HG02588 (cell line): ENCODE data around the gene ALPI.

Experiments used
- ATAC-seq: cut with Tn5 transposase; IDR thresholded peaks from one replicate; pipeline ENCODE4 v1.9.1; 2021; ENCODE audit warnings: mild to moderate bottlenecking, moderate library complexity; ENCODE audit not compliant: unreplicated experiment

ALPI gene

GRCh38 chr2:232494542-232494941, 38.6 kb downstream of the ALPI start:
- ATAC-seq: no peak

GRCh38 chr2:232495292-232495691, 39.3 kb downstream of the ALPI start:
- no peak for ATAC-seq

DNA sequence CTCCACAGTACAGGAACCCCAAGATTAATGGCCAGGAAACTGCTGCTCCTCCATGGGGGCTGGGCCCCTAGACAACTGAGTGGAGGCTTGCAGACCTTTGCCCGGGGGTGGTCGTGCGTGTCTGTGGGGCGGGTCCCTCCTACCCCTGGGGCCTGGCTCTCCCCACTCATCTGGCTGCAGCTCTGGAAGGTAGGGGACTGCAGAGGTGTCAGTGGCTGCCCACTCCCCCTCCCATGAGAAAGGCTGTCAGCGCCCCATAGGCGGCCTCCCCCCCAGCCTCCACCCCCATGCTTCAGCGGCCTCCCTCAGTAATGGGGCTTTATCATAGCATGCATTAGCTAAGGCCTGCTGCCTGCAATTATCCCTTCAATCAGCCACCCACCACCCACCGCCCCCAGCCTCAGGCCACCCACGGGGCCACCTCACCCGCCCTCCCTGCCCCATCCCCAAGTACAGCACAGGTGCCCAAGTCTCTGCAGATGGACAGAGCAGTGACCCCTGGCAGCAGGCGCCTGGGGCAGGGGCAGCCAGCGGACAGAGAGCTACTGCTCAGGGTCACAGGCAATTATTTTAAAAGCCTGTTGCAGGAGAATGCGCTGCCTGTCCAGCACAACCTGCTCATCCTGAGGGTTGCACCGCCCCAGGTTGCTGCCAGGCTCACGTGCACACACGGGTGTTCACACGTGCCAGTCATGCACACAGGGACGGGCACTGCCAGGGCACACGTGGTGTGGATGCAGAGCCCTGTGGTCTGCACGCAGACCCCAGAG, 40.7 kb downstream of the ALPI start:
- no peak for ATAC-seq

DNA sequence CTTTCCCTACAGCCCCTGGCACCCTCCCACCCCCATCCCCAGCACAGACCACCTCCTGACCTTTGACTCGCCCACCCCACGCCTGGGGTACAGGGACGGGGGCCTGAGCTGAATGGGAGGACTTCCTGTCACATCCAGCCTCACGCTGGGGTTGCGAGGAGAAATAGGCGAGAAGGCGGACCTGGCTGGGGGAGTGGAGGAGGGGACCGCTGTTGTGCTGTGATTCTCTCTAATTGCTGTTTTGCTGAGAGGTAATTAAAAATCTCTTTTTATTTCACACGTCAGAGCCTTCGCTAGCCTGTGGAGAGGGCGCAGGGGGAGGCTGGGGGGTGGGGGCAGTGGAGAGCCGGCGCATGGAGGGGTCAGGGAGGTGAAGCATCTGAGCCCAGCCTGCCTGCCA, 41.4 kb downstream of the ALPI start:
- no peak for ATAC-seq

DNA sequence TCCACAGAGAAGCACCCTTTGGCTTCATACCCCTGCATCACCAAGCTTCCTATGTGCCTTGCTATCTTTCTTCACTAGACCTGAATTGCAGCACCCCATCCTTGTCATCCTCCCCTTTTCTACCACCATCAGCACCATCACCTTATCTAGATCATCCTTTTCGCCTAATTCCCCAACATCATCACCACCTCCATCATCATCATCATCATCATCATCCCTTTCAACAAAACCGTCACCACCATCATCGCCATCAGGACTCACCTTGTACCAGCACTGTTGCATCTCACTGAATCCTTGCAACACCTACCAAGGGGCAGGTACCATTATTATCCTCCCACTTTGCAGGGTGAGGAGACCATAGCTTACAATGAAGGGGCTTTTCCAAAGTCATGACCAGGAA, 42.5 kb downstream of the ALPI start:
- no peak for ATAC-seq

DNA sequence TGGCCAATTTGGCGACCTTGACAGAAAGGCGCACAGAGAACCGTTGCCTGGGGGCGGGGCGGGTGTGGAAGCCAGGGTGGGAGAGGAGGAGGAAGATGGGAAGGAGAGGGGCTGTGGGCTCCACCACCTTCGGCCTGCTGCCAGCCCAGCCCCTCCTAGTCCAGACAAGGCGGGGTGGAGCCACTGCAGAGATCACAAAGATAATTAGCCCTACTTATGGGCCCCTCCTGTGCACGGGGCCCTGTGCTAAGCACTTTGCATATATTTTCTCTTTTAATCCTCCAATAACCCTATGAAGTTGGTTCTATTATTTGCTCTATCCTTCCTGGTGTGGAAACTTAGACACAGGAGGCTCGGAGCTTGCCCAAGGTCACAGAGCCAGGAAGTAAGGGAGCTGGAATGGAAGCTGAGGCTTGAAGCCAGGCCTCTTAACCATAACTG, 45.4 kb downstream of the ALPI start:
- no peak for ATAC-seq

DNA sequence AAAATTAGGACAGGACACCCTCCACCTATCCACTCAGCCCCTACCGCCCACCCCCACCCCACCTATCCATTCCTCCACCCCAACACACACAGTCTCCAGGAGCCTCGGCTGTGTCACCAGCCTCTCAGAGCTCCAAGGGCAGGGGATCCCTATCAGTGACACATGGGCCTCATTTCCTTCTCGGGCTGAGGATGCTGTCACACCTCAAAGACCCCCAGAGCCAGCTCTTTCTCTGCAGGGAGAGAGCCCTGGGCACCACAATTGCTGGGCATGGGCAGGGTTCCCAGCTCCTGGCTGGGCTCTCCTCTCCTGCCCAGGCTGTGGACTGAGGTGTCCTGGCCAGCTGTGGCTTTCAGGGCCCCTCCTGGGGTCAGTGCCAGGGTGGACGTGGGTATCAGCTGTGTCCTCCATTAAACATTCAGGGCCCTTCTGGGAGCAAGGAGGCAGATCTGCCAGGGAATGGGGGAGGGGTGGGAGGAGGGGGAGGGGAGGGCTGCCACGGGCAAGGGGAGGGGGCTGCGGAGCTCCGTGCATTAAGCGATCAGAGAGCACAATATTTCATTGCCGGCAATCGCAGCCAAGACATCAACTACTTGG, 45.9 kb downstream of the ALPI start:
- ATAC-seq: no peak

- ATAC-seq: no peak
These were observed 46.6 kb downstream of the ALPI start for GRCh38 chr2:232502511-232502910.

GRCh38 chr2:232502911-232503808, 47.2 kb downstream of the ALPI start:
- no peak for ATAC-seq

DNA sequence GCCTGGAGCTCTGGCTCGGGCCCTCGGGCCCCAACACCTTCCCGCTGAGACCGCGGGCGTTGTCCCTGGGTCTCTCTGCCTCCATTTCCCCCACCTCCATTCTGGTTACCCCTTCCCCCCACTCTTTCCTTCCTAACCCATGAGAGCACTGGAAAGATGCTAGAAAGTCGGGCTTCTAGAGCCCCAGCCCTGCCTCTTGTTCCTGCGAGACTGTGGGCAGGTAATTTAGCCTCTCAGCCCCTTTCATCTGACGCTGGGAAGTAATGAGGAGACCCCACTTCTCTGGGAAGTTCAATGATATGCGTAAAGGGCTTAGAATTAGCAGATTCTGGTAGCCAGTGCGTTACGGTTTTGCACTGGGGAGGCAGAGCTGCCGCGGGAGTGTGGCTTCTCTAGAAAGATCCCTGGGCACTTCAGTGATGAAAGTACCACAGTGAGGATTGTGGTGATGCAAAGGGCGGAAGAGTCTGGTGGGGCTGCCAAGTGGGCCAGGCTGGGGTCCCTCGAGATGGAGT, 47.9 kb downstream of the ALPI start:
- ATAC-seq: no peak

- ATAC-seq: no peak
These were observed 48.5 kb downstream of the ALPI start for GRCh38 chr2:232504438-232504837.

DNA sequence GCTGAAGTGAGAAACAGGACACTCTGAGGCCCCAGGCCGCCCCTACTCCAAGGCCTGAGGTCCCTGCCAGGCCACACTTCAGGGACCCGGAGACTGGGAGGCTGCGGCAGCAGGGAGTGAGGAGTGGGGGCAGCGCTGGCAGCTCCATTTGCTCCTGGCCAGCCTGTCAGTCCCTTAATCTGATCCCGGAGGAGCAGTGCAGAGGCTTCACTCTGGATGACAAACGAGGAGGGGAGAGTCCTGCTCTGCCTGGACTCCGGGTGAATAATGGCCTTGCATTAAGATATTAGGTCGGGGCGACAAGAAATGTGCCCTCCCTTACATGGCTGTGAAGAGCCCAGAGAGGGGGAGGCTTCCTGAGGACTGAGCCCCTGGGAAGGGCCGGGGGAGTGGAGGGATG, 49.9 kb downstream of the ALPI start:
- ATAC-seq: no peak

GRCh38 chr2:232506709-232507108, 50.8 kb downstream of the ALPI start:
- ATAC-seq: no peak

DNA sequence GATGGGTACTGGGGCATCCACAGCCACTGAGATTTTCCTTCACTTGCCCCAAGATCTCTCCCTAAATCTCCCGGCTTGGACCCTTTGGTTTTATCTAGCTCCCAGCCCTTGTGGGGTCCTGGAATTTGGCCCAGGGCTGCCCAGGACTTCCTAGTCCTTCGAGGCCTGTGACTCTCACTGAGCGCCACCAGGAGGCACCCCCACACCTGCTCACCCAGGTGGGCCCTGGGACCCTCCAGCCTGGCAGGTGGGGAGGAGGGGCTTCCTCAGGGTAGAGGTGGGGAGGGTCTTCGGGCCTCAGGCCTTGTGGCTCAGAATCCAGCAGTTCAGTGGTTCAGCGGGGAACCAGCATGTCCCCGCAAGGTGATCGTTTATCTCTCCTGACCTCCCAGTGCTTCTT, 52.3 kb downstream of the ALPI start:
- no peak for ATAC-seq
